ENCODE results near the gene PPP1R3C. TPM values are rescaled to one million over a fixed set of nuclear protein-coding genes. Genes with fewer than 3 reads are reported as not detected.

The PPP1R3C gene
- total RNA-seq, 4 donors from 2014 or later: 1.1 to 4.6 (median 3.0) TPM

GRCh38 chr10:91628383-91628782, 4.5 kb downstream of the PPP1R3C start:
- WGBS, 2 donors (ENCODE audit: low coverage in 1 of 2): 81 to 91% methylated on average over 1 of the region's 1 CpG
- intact Hi-C loops (cut with DNase I; ENCODE audit: low total_unique reads): no loop called here
- Histone ChIP-seq H3K9me3 (no peaks in the 10 kb centered on the region), H3K36me3 (no peaks in the 10 kb centered on the region), H3K27ac (no peak overlapping the region), H3K4me1 (peaks cover 0 to 19% (median 2%) of the 10 kb centered on the region in 4 donors), H3K4me3 (no peak overlapping the region), H3K27me3 (peaks cover 15% of the 10 kb centered on the region)
- no peak for DNase-seq
- TF ChIP-seq EP300 (IDR thresholded peaks at IDR 0.05; ENCODE audit: low read depth) (no peak), POLR2A (IDR thresholded peaks at IDR 0.05) (no peak), POLR2AphosphoS5 (IDR thresholded peaks at IDR 0.05) (no peak), CTCF (IDR thresholded peaks at IDR 0.05) (no peak)
- in situ Hi-C loops (cut with MboI; ENCODE audit: low pct_ligation_motif_present in 1 of 4, low pct_unique_long_range_greater_than_20kb in 1 of 4, low sequenced_read_pairs in 3 of 4): loop anchor here in 2 of 4 donors (25.0 kb wide), 4 partner anchors 141 to 341 kb away; no protein-coding TSS in a partner anchor

- in situ Hi-C loops (cut with MboI; ENCODE audit: low pct_ligation_motif_present in 1 of 4, low pct_unique_long_range_greater_than_20kb in 1 of 4, low sequenced_read_pairs in 3 of 4): loop anchor here in 2 of 4 donors (25.0 kb wide), 4 partner anchors 140 to 340 kb away; no protein-coding TSS in a partner anchor
- Histone ChIP-seq H3K27ac (peak overlapping the region in 1 of 4 donors; percentile 10), H3K36me3 (no peaks in the 10 kb centered on the region), H3K9me3 (no peaks in the 10 kb centered on the region), H3K27me3 (peaks cover 6% of the 10 kb centered on the region), H3K4me3 (no peak overlapping the region), H3K4me1 (peaks cover 0 to 16% (median 2%) of the 10 kb centered on the region in 4 donors)
- TF ChIP-seq POLR2A (IDR thresholded peaks at IDR 0.05): no peak
- DNase-seq: no peak
- WGBS, 2 donors (ENCODE audit: low coverage in 1 of 2): 69 to 78% methylated on average over 4 to 7 of the region's 7 CpGs
- intact Hi-C loops (cut with DNase I; ENCODE audit: low total_unique reads): no loop called here
Measured at GRCh38 chr10:91627344-91628102, 5.3 kb downstream of the PPP1R3C start.

DNA sequence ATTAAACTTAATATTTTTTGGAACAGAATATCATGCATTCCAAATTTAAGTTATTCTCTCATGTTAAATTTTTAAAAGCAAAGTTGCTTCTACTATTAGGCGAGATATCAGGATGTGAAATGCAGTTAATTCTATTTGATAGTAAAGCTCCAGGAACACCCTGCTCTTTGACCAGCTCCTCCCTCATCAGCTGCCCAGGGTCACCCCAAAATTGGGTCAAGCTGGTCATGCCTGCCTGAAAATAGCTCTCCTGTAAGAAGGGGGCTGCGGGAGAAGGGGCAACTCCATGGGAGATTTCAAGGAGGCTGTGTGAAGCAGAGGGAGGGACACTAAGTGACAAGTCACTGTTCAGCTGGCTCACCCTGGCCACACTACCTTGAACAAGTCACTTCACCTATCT, 5.9 kb downstream of the PPP1R3C start:
- in situ Hi-C loops (cut with MboI; ENCODE audit: low pct_ligation_motif_present in 1 of 4, low pct_unique_long_range_greater_than_20kb in 1 of 4, low sequenced_read_pairs in 3 of 4): loop anchor here in 2 of 4 donors (25.0 kb wide), 4 partner anchors 140 to 340 kb away; no protein-coding TSS in a partner anchor
- Histone ChIP-seq H3K4me3 (no peak overlapping the region), H3K4me1 (peaks cover 0 to 16% (median 2%) of the 10 kb centered on the region in 4 donors), H3K27me3 (peaks cover under 1% of the 10 kb centered on the region), H3K9me3 (no peaks in the 10 kb centered on the region), H3K36me3 (no peaks in the 10 kb centered on the region), H3K27ac (no peak overlapping the region)
- TF ChIP-seq POLR2A (IDR thresholded peaks at IDR 0.05): no peak
- TF ChIP-seq EP300 (IDR thresholded peaks at IDR 0.05; ENCODE audit: low read depth): no peak
- no peak for TF ChIP-seq POLR2AphosphoS5 (IDR thresholded peaks at IDR 0.05)
- no peak for TF ChIP-seq CTCF (IDR thresholded peaks at IDR 0.05)
- WGBS, 2 donors (ENCODE audit: low coverage in 1 of 2): 86 to 90% methylated on average over 1 to 2 of the region's 2 CpGs
- DNase-seq: no peak
- intact Hi-C loops (cut with DNase I; ENCODE audit: low total_unique reads): no loop called here

- in situ Hi-C loops (cut with MboI; ENCODE audit: low pct_ligation_motif_present in 1 of 4, low pct_unique_long_range_greater_than_20kb in 1 of 4, low sequenced_read_pairs in 3 of 4) (loop anchor here in 2 of 4 donors (25.0 kb wide), 4 partner anchors 137 to 337 kb away; no protein-coding TSS in a partner anchor), intact Hi-C loops (cut with DNase I; ENCODE audit: low total_unique reads) (no loop called here)
- Histone ChIP-seq H3K4me3 (no peak overlapping the region), H3K27me3 (no peaks in the 10 kb centered on the region), H3K36me3 (no peaks in the 10 kb centered on the region), H3K27ac (no peak overlapping the region), H3K9me3 (no peaks in the 10 kb centered on the region), H3K4me1 (peaks cover 0 to 1% (median 0%) of the 10 kb centered on the region in 4 donors)
- TF ChIP-seq POLR2AphosphoS5 (IDR thresholded peaks at IDR 0.05) (no peak), CTCF (IDR thresholded peaks at IDR 0.05) (no peak), POLR2A (IDR thresholded peaks at IDR 0.05) (no peak), EP300 (IDR thresholded peaks at IDR 0.05; ENCODE audit: low read depth) (no peak)
- DNase-seq: no peak
Measured at GRCh38 chr10:91624633-91625032, 8.2 kb downstream of the PPP1R3C start.
